HG03196 (cell line): ENCODE data around the gene SLC18A2.
A peak's percentile ranks its signal among the peaks of the same experiment; 100 is the strongest.
"Not testable (repeated sequence)": the region's sequence is repeated elsewhere in the genome, so short reads cannot be mapped to it uniquely, and the experiment has no call there.

Source experiments
- ATAC-seq: cut with Tn5 transposase; IDR thresholded peaks from one replicate; pipeline ENCODE4 v1.9.1; 2021; ENCODE audit not compliant: unreplicated experiment

SLC18A2 gene

GRCh38 chr10:117240621-117241529, at the start of gene SLC18A2:
Gene SLC18A2 (plus strand): TSS chr10:117241114. CDS start chr10:117241694, 580 bp downstream.
- no peak for ATAC-seq

DNA sequence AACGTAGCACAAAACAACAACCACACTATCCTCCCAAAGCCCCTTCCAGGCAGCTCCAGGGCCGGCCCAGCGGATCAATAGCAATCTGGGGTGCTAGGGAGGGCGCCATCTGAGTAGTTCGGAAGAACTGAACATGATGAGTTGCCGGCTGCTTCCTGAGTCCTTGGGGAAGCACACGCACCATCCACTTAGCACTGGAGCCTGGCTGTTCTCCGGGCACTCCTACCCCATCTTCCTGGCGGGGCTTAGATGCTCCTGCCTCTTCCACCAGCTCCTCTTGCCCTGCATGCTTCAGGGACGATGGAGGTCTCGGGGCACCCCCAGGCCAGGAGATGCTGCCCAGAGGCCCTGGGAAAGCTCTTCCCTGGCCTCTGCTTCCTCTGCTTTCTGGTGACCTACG, 43.7 kb upstream of the SLC18A2 start, which contains the start of gene KCNK18:
Gene KCNK18, plus strand, starts transcription at position 301 of the 400 bp plus-strand sequence. Its CDS starts 0 bp downstream, at position 301.
- ATAC-seq = no peak

- ATAC-seq = no peak
Observed at GRCh38 chr10:117198088-117198487, 42.8 kb upstream of the SLC18A2 start.

GRCh38 chr10:117201826-117202225, 39.1 kb upstream of the SLC18A2 start:
- ATAC-seq = no peak

GRCh38 chr10:117204316-117204715, 36.6 kb upstream of the SLC18A2 start:
- ATAC-seq = no peak

DNA sequence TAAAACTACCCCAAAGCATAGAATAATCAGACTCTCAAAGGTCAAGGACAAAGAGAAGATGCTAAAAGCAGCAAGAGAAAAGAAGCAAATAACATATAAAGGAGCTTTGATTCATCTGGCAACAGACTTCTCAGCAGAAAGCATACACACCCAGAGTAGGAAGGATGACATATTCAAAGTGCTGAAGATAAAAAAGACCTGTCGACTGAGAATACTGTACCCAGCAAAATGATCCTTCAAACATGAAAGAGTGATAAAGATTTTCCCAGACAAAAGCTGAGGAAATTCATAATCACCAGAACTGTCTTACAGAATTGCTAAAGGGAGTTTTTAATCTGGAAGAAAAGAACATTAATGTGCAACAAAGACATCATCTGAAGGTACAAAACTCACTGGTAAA, 28.7 kb upstream of the SLC18A2 start:
- ATAC-seq = no peak

DNA sequence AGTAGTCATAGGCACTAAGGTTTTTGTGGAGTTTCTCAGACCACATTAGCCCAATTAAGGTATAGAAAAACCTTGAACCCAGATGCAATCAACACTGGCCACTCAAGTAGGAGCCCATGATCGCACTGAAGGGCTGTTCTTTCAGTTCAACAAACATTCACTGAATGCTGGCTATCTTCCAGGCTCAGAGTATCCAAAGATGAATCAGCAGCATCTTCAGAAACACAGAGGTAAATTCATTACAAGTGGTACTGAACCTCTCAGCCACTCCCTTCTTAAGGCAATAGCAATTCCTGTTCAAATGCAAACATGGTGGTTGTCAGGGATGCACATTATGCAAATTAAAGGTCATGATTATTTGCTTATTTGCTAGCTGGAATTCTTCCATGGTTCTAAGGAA, 26.5 kb upstream of the SLC18A2 start:
- no peak for ATAC-seq

DNA sequence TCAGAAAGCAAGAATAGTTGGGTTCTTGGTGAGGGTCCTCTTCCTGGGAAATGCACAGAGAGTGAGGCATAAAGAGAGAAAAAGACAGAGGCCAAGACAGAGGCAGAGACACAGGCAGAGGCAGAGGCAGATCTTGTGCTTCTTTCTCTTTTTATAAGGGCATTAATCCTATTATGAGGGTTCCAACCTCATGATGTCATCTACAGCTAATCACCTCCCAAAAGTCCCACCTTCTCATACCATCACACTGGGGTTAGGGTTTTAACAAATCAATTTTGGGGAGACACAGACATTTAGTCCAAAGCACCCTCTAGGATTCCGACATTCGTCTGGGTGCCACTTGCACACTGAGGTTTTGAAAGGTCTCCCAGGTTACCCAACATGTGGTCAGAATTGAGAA, 25.8 kb upstream of the SLC18A2 start:
- ATAC-seq = no peak

- ATAC-seq = no peak
Observed at GRCh38 chr10:117216028-117216427, 24.9 kb upstream of the SLC18A2 start.

- ATAC-seq = peak; percentile 77
Observed at GRCh38 chr10:117216611-117217195, 24.2 kb upstream of the SLC18A2 start.

DNA sequence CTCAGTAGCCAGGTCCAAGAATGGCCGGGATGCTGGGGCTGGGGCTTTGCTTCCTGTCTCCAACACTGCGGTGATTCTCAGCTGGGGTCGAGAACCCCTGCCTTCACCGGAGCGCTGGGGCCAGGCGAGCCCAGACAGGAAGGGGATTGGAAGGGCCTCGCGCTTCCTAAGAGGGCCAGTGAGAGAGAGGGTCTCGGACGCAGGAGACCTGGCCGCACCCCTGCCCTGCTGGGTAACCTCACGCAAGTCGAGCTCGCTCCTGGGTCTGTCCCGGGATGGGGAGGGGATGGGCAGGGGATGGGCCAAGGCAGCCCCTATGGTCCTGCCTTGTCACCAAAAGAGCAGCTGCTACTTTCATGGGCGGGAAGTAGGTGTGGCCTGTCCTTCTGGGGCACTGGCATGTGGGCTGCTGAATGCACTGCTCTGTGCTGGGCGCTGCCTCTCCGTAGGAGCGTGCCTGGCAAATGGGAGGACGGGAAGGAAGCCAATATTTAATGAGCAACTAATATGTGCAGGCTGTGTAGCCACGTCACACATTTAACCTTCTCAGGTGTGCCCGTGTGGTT, 23.6 kb upstream of the SLC18A2 start:
- peak; percentile 40 for ATAC-seq

DNA sequence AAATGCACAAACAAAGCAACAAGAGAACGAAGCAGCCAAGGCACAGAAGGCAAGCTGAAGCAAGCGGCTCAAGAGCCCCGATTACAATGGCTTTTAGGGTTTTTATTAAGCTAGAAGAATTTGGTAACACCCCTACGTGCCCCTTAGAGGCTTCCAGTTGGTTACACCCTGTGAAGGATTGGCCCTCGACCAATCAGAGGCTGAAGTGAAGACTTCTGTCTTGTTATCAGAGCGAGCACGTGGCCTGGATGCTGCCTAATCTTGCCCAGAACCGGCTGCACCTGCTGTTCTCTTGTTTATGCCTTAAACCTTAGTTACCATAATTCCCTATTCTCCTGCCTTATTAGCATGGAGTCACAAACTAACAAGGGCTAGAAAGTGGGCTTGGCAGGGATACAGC, 22.3 kb upstream of the SLC18A2 start:
- no peak for ATAC-seq

DNA sequence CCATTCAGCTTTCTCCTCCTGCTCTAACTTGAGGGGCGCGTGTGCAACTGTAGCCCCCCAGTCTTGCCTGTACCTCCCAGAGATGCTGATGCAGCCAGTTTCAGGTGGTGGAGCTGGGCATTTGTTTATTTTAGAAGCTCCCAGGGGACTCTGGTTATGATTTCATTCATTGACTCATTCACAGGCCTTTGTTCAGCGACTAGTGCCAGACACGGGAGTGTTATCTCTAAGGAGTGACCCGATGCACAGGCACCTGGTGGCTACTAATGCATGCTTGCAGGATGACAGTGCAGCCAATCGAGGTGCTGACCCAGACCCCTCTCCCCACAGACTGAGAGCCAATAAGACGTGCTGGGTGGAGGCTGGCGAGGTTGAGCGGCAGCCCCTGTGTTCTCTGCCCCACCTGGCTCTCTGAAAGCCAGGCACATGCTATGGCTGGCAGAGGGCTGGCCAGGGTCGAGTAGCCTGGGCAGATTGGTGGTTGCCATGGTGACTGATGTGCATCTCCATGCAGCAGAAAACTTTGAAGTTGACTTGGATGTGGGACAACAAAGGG, 19.7 kb upstream of the SLC18A2 start:
- no peak for ATAC-seq

- no peak for ATAC-seq
Observed at GRCh38 chr10:117222552-117222951, 18.4 kb upstream of the SLC18A2 start.

DNA sequence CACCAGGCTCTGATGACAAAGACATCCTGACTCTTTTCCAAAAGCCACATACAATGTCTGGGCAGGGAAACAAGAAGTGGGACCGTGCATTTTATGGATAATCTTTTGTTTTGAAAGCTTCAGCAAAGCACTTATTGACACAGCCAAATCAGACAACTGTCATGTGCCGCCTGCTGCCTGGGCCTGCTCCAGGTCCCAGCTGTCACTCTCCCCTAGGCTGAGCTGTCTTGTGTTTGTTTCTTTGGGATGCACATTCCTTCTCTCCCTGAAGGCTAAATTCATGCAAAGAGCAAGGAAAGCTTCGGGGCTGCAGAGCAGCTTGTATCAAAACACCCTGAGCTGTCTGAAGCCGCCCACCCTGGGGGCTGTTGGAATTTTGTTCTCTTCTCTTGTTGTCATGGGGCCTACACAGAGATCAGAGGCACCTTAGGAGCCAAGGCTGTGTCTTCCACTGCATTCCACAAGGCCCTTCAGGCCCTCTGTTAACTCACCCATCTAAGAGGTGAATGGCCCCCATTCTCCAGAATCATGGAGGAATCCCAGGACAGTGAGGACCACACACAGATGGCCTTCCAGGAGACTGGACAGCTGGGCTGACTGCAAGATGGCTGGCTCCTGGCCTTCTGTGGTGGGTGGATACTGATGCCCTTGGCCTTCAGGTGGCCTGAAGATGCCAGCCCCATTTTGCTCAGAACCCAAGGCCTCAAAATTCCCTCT, 17.8 kb upstream of the SLC18A2 start:
- ATAC-seq = no peak

GRCh38 chr10:117223693-117224430, 17.1 kb upstream of the SLC18A2 start:
- ATAC-seq = no peak

DNA sequence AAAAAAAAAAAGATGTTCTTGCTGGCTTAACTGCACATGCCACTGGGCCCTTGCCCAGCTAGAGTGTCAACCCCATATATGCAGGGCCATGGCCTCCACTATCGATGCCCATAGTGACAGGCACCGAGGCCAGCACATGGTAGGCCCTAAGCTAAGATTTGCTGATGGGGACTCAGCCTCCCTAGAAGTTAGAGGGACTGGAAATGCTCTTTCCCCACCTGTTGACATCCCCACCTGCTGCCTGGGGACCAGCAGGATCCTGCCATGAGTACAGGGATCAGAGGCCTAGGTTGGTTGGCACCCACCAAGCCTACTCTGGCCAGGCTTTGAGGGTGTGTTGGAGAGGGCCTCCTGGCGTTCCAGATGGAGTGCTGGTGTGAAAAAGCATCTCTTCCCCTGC, 16.0 kb upstream of the SLC18A2 start:
- no peak for ATAC-seq

DNA sequence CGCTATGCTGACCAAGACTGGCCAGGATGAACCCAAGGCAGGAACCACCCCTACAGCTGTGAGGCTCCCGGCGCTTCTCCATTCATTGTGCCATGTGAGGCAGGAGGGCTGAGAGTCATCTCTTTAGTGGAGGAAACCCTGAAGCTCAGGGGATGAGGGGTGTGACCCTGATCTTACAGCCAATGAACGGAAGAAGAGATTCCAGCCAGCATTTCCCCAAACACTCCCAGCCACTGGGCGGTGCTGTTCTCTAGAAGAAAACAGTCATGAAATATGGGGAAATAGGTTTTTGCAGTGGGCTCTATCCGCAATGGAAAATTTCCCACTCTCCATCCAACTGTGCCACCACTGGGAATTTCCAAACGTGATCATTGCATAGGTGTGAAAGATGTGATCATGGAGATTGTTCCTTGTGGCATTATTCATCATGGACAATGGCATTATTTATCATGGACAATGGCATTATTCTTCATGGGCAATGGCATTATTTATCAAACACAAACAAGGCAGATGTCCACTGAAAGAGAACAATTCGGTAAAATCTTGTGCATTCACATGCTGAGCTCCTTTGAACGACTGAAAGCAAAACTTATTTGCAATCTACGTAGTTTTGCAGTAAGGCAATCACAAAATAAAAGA, 14.0 kb upstream of the SLC18A2 start:
- no peak for ATAC-seq

DNA sequence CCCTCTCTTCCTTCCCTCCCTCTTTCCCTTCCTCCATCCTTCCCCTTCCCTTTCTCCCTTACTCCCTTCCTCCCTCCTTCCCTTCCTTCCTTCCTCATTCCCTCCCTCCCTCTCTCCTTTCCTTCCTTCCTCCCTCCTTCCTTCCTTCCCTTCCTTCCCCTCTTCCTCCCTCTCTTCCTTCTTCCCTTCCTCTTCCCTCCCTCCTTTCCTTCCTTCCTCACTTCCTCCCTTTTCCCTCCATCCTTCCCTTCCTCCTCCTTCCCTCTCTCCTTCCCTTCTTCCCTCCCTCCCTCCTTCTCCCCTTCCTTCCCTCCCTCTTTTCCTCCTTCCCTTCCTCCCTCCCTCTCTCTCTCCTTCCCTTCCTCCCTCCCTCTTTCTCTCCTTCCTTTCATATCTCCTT, 12.7 kb upstream of the SLC18A2 start:
- no peak for ATAC-seq

DNA sequence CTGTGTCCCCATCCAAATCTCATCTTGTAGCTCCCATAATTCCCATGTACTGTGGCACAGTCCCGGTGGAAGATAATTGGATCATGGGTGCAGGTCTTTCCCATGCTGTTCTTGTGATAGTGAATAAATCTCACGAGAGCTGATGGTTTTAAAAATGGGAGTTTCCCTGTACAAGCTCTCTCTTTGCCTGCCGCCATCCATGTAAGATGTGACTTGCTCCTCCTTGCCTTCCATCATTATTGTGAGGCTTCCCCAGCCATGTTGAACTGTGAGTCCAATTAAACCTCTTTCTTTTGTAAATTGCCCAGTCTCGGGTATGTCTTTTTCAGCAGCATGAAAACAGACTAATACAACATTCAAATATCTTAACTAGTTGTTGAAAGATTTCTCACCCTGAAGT, 10.8 kb upstream of the SLC18A2 start:
- not testable (repeated sequence) for ATAC-seq
